GM23248 (cell line): ENCODE measurements around the gene UBE2A.

Source experiments
- EZH2 ChIP-seq: fragments of 200-600 bp; sonication (generic); IDR thresholded peaks from 2 replicates; pipeline ENCODE4 v1.6.1; 2018; ENCODE audit warnings: antibody characterized with exemption, mild to moderate bottlenecking; ENCODE audit not compliant: insufficient read depth, poor library complexity, severe bottlenecking
- EZH2phosphoT487 ChIP-seq: fragments of 200-600 bp; sonication (generic); IDR thresholded peaks from 2 replicates; pipeline ENCODE4 v1.6.1; 2018; ENCODE audit warnings: antibody characterized with exemption, moderate library complexity, mild to moderate bottlenecking, low read depth; ENCODE audit not compliant: insufficient read depth

DNA sequence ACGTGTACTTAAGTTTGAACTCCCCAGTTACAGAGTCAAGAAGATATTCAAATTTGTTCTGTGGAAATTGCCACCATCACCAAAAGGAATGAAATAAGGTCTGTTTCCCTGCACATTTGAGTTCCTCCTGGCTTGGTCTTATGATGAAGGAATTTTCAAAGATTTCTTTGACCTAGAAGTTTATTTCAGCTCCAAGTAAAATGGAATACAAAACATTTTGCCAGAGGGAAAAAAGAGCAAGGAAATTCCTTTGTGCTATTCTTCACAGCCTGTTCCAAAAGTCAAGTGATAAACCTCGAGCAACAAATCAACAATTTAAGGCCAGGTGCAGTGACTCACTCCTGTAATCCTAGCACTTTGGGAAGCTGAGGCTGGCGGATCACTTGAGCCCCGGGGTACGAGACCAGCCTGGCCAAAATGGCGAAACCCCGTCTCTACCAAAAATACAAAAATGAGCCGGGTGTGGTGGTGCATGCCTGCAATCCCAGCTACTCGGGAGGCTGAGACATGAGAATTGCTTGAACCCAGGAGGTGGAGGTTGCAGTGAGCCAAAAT lies 28.4 kb downstream of the UBE2A start:
- TF ChIP-seq EZH2: no peak
- TF ChIP-seq EZH2phosphoT487: no peak
